ENCODE data around the gene ARPC2. TPM values are rescaled to one million over a fixed set of nuclear protein-coding genes. Genes with fewer than 3 reads are reported as not detected.
A peak's percentile ranks its signal among the peaks of the same experiment; 100 is the strongest.

Gene ARPC2
- total RNA-seq, 4 donors from 2014 or later, result 210 to 284 (median 246) TPM

GRCh38 chr2:218298314-218298875 is 81.4 kb downstream of the ARPC2 start:
- H3K27me3 ChIP-seq, result no peaks in the 10 kb centered on the region
- no peak overlapping the region for H3K4me3 ChIP-seq
- no peaks in the 10 kb centered on the region for H3K9me3 ChIP-seq
- peak overlapping the region in 1 of 4 donors; percentile 48 for H3K27ac ChIP-seq
- no peaks in the 10 kb centered on the region for H3K36me3 ChIP-seq
- no peak for DNase-seq
- H3K4me1 ChIP-seq, result peaks cover 0 to 20% (median 11%) of the 10 kb centered on the region in 4 donors
- TF ChIP-seq POLR2A (IDR thresholded peaks at IDR 0.05) (no peak), CTCF (IDR thresholded peaks at IDR 0.05) (no peak)

- no peak for TF ChIP-seq POLR2A (IDR thresholded peaks at IDR 0.05)
- H3K4me3 ChIP-seq, result no peak overlapping the region
- no peaks in the 10 kb centered on the region for H3K27me3 ChIP-seq
- no peaks in the 10 kb centered on the region for H3K9me3 ChIP-seq
- H3K27ac ChIP-seq, result no peak overlapping the region
- H3K36me3 ChIP-seq, result no peaks in the 10 kb centered on the region
- DNase-seq, result no peak
- peaks cover 0 to 4% (median 0%) of the 10 kb centered on the region in 4 donors for H3K4me1 ChIP-seq
Measured at GRCh38 chr2:218300141-218300540, 83.2 kb downstream of the ARPC2 start.

DNA sequence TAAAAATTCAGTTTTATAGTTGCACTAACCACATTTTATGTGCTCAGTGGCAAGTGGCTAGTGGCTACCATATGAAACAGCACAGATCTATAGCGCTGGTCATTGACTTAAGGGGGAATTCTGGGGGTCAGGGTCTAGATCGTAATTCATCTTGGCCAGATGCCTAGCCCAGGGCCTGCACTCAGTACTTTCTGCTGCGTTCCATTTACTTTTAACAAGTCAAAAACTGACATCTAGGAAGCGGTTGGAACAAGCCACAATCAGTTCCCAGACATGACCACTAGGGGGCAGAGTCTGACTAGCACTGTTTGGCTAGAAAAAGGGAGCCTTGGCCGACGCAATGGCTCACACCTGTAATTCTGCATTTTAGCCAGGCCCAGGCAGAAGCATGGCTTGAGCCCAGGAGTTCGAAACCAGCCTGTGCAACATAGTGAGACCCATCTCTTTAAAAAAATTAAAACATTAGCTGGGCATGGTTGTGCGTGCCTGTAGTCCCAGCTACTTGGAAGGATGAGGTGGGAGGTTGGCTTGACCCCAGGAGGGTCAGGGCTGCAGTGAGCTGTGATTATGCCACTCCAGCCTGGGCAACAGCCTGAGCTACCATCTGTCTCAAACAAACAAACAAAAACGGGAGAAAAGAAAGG is 84.3 kb downstream of the ARPC2 start:
- no peaks in the 10 kb centered on the region for H3K4me1 ChIP-seq
- DNase-seq, result peak; percentile 78 to 96 (median 88)
- no peak for TF ChIP-seq POLR2A (IDR thresholded peaks at IDR 0.05)
- TF ChIP-seq CTCF (IDR thresholded peaks at IDR 0.05), result peak; percentile 98 to 99 (median 98)
- H3K9me3 ChIP-seq, result no peaks in the 10 kb centered on the region
- no peaks in the 10 kb centered on the region for H3K27me3 ChIP-seq
- no peaks in the 10 kb centered on the region for H3K36me3 ChIP-seq
- no peak overlapping the region for H3K4me3 ChIP-seq
- no peak overlapping the region for H3K27ac ChIP-seq

Other genes with a start within 250 kb of the ARPC2 start
- gene TNS1, start 214.2 kb upstream of the ARPC2 start, total RNA-seq, result 100 to 1,000 TPM in 2 of 4 donors, 10 to 100 TPM in 2; 23.1 to 156 (median 81.1) TPM
- 1 to 10 TPM in 1 of 4 donors, under 1 TPM in 1, not detected in 2; 0.27 to 5.0 TPM for gene RUFY4, start 147.9 kb upstream of the ARPC2 start, total RNA-seq
- not detected for gene CXCR2, start 91.2 kb upstream of the ARPC2 start, total RNA-seq
- gene CXCR1, start 50.2 kb upstream of the ARPC2 start, total RNA-seq, result not detected
- 1 to 10 TPM; 3.3 to 7.0 (median 3.9) TPM for gene GPBAR1, start 43.8 kb downstream of the ARPC2 start, total RNA-seq
- gene AAMP, start 52.9 kb downstream of the ARPC2 start, total RNA-seq, result 100 to 1,000 TPM in 3 of 4 donors, 10 to 100 TPM in 1; 91.8 to 151 (median 115) TPM
- 100 to 1,000 TPM in 1 of 4 donors, 10 to 100 TPM in 3; 63.9 to 690 (median 70.4) TPM for gene PNKD, start 53.3 kb downstream of the ARPC2 start, total RNA-seq
- gene TMBIM1, start 75.3 kb downstream of the ARPC2 start, total RNA-seq, result 100 to 1,000 TPM in 3 of 4 donors, 10 to 100 TPM in 1; 97.4 to 431 (median 280) TPM
- gene CATIP, start 139.7 kb downstream of the ARPC2 start, total RNA-seq, result not detected
- 10 to 100 TPM in 2 of 4 donors, 1 to 10 TPM in 2; 2.8 to 21.5 (median 8.6) TPM for gene SLC11A1, start 165.1 kb downstream of the ARPC2 start, total RNA-seq
- 100 to 1,000 TPM; 105 to 207 (median 184) TPM for gene CTDSP1, start 182.7 kb downstream of the ARPC2 start, total RNA-seq
- gene VIL1, start 201.9 kb downstream of the ARPC2 start, total RNA-seq, result 1,000 to 10,000 TPM in 1 of 4 donors, 100 to 1,000 TPM in 3; 189 to 1,274 (median 741) TPM